Kidney tubule cell (primary cell): ENCODE data around the gene UBA1.

Experiments used
- DNase-seq: peaks from one replicate; pipeline ENCODE4 v3.0.0-alpha.2; 2018; ENCODE audit warnings: low spot score

UBA1 gene

GRCh38 chrX:47193475-47194193, at the start of gene UBA1:
UBA1 (plus strand) TSS chrX:47193829; CDS start chrX:47198803, 4,974 bp downstream.
- DNase-seq, result peak; percentile 98

- no peak for DNase-seq
Measured at GRCh38 chrX:47143894-47144625, 49.6 kb upstream of the UBA1 start.

- DNase-seq, result peak; percentile 94
Measured at GRCh38 chrX:47144626-47145394, 48.8 kb upstream of the UBA1 start, which contains the start of the genes NDUFB11 and RBM10. NDUFB11 (minus strand) TSS chrX:47144702; CDS start chrX:47144679, 23 bp downstream. RBM10 (plus strand) TSS chrX:47145221; CDS start chrX:47147482, 2,261 bp downstream.

- DNase-seq, result no peak
Measured at GRCh38 chrX:47145395-47146120, 48.1 kb upstream of the UBA1 start.

GRCh38 chrX:47146121-47146935, 47.3 kb upstream of the UBA1 start:
- peak; percentile 6 for DNase-seq

- DNase-seq, result no peak
Measured at GRCh38 chrX:47146936-47147859, 46.4 kb upstream of the UBA1 start.

- no peak for DNase-seq
Measured at GRCh38 chrX:47148946-47149345, 44.7 kb upstream of the UBA1 start.

GRCh38 chrX:47151435-47151834, 42.2 kb upstream of the UBA1 start:
- no peak for DNase-seq

- DNase-seq, result no peak
Measured at GRCh38 chrX:47156611-47157520, 36.8 kb upstream of the UBA1 start.

- DNase-seq, result no peak
Measured at GRCh38 chrX:47158131-47158530, 35.5 kb upstream of the UBA1 start.

- no peak for DNase-seq
Measured at GRCh38 chrX:47158781-47159180, 34.8 kb upstream of the UBA1 start.

- DNase-seq, result no peak
Measured at GRCh38 chrX:47160781-47161180, 32.8 kb upstream of the UBA1 start.

GRCh38 chrX:47162927-47163583, 30.6 kb upstream of the UBA1 start:
- no peak for DNase-seq

GRCh38 chrX:47164420-47164819, 29.2 kb upstream of the UBA1 start:
- no peak for DNase-seq

- DNase-seq, result no peak
Measured at GRCh38 chrX:47166126-47166525, 27.5 kb upstream of the UBA1 start.

- DNase-seq, result no peak
Measured at GRCh38 chrX:47168495-47169073, 25.0 kb upstream of the UBA1 start.

- DNase-seq, result no peak
Measured at GRCh38 chrX:47169273-47169672, 24.4 kb upstream of the UBA1 start.
